ENCODE results near the gene AGXT.

Gene AGXT

GRCh38 chr2:240869956-240870875 is 1.6 kb downstream of the AGXT start:
- DNase-seq: no peak

- DNase-seq: no peak
These were observed 2.7 kb downstream of the AGXT start for GRCh38 chr2:240871071-240871958.

GRCh38 chr2:240872317-240873097 is 3.9 kb downstream of the AGXT start:
- no peak for DNase-seq

GRCh38 chr2:240873098-240873788 is 4.6 kb downstream of the AGXT start:
- no peak for DNase-seq

GRCh38 chr2:240873805-240874714 is 5.4 kb downstream of the AGXT start:
- no peak for DNase-seq

- no peak for DNase-seq
These were observed 6.1 kb downstream of the AGXT start for GRCh38 chr2:240874715-240875227.

- no peak for DNase-seq
These were observed 6.8 kb downstream of the AGXT start for GRCh38 chr2:240875228-240876034.

- DNase-seq: no peak
These were observed 7.4 kb downstream of the AGXT start for GRCh38 chr2:240876035-240876474.

- no peak for DNase-seq
These were observed 8.0 kb downstream of the AGXT start for GRCh38 chr2:240876475-240877251.

- DNase-seq: no peak
These were observed 9.1 kb downstream of the AGXT start for GRCh38 chr2:240877460-240878340.

- no peak for DNase-seq
These were observed 9.8 kb downstream of the AGXT start for GRCh38 chr2:240878341-240878936.

GRCh38 chr2:240879105-240879504 is 10.5 kb downstream of the AGXT start:
- DNase-seq: no peak

- DNase-seq: no peak
These were observed 13.3 kb downstream of the AGXT start for GRCh38 chr2:240881913-240882312.

GRCh38 chr2:240884221-240884620 is 15.6 kb downstream of the AGXT start:
- no peak for DNase-seq

- no peak for DNase-seq
These were observed 16.1 kb downstream of the AGXT start for GRCh38 chr2:240884745-240885144.

- no peak for DNase-seq
These were observed 16.9 kb downstream of the AGXT start for GRCh38 chr2:240885566-240885965.

GRCh38 chr2:240886023-240886565 is 17.5 kb downstream of the AGXT start:
- no peak for DNase-seq

Data from stimulated activated CD4-positive, alpha-beta T cell treated with anti-CD3 and anti-CD28 coated beads, Interleukin-1b, Interleukin-23, amount 100 ng/mL, for 48 hours (primary cell).